Heart left ventricle (tissue), 16 donors: ENCODE data around the gene TEDC2. TPM values are rescaled to one million over a fixed set of nuclear protein-coding genes. Genes with fewer than 3 reads are reported as not detected.

Experiments used
- ATAC-seq, 4 donors: fragments of 200-7000 bp; cut with Tn5 transposase; one replicate each; pipeline ENCODE4 v1.9.1; 2020 to 2022; ENCODE audit warnings: moderate library complexity in 4 of 4, mild to moderate bottlenecking in 3 of 4, moderate number of reproducible peaks in 1 of 4
- DNase-seq, 5 donors: peaks; one replicate each; pipeline ENCODE4 v3.0.0-alpha.2; 2020
- H3K27ac ChIP-seq, 12 donors: fragments of 200-600 bp; sonication (generic) in 4 of 12; one replicate each; pipeline versions ENCODE4 v1.5.0 to v1.8.0; 2016 to 2022; ENCODE audit warnings: mild to moderate bottlenecking in 2 of 12
- H3K27me3 ChIP-seq, 9 donors: fragments of 200-600 bp; sonication (generic) in 2 of 9; one replicate each; pipeline versions ENCODE4 v1.5.1 to v1.8.0; 2016 to 2022; ENCODE audit warnings: mild to moderate bottlenecking in 3 of 9
- H3K36me3 ChIP-seq, 9 donors: fragments of 200-600 bp; sonication (generic) in 2 of 9; one replicate each; pipeline versions ENCODE4 v1.5.0 to v1.8.0; 2018 to 2022; ENCODE audit warnings: mild to moderate bottlenecking in 2 of 9
- H3K4me1 ChIP-seq, 12 donors: fragments of 200-600 bp; sonication (generic) in 4 of 12; one replicate each; pipeline versions ENCODE4 v1.5.0 to v1.8.0; 2016 to 2022; ENCODE audit warnings: mild to moderate bottlenecking in 3 of 12
- H3K4me3 ChIP-seq, 12 donors: fragments of 200-600 bp; sonication (generic) in 4 of 12; one replicate each; pipeline versions ENCODE4 v1.5.0 to v1.8.0; 2017 to 2022; ENCODE audit warnings: mild to moderate bottlenecking in 9 of 12, moderate library complexity in 4 of 12
- H3K9me3 ChIP-seq, 12 donors: fragments of 200-600 bp; sonication (generic) in 4 of 12; one replicate each; pipeline versions ENCODE4 v1.5.0 to v1.8.0; 2016 to 2022; ENCODE audit warnings: mild to moderate bottlenecking in 1 of 12
- POLR2A ChIP-seq, 2 donors: fragments of 450-650 bp; IDR thresholded peaks; one replicate each; pipeline ENCODE4 v1.6.1; 2017; ENCODE audit warnings: antibody characterized with exemption in 2 of 2, mild to moderate bottlenecking in 2 of 2, moderate library complexity in 2 of 2
- WGBS, 4 donors: extraction: QIAGEN DNeasy Blood & Tissue Kit in 2 of 4; methylation state at CpG; one replicate each; pipeline versions ENCODE4 v1.1.5 to v1.1.7; 2013 to 2018; 5-methylcytosine and 5-hydroxymethylcytosine counted together
- intact Hi-C, 10 donors: fragments of 100-400 bp; cut with DNase I; formaldehyde crosslinking; loops; one replicate each; pipeline versions ENCODE4 v1.11.1 to v1.14.2; 2022
- polyA plus RNA-seq, 2 donors: library from polyadenylated mRNA; stranded (reverse); fragments of 200-250 nt; gene quantifications; one replicate each; pipeline ENCODE4 v1.2.3, GENCODE V29; 2013
- total RNA-seq, 9 donors: library from RNA; depleted of rRNA in 2 of 9; stranded (reverse); fragments of >200 nt in 2 of 9; fragmentation: NEBNext Ultra II Directional in 3 of 9; extraction: Animal tissue kit (Norgen Biotek cat#: 25700) in 3 of 9; gene quantifications; one replicate each; pipeline versions ENCODE4 v1.1.0 to v1.2.4, GENCODE V29; 2016 to 2023
- TF ChIP-seq, protein P1 (sequence below), 12 donors: fragments of 200-600 bp; sonication (generic) in 4 of 12; IDR thresholded peaks; one replicate each; pipeline versions ENCODE4 v1.5.0 to v1.8.0; 2018 to 2022; ENCODE audit warnings: antibody characterized with exemption in 12 of 12, mild to moderate bottlenecking in 5 of 12
- donor health status: ischemic (EF 13 %, LVEDD 7.1; RV severe dilation, severe dysfunction).
- donor health status: healthy with polysubstance abuse.
- donor health status: DM: no; HTN: yes; CAD: no.
- donor health status: DM: no; HTN: no; CAD: no.
- donor health status: ischemic (EF 25% LVEDD 6.9; RV normal size, moderate dysfunction).
- donor health status: ischemic (EF 25% LVEDD 5.7; RV mildly dilated, moderate dysfunction).
- donor health status: healthy.
- donor health status: DM: yes; HTN: yes; CAD: no.
- donor health status: ischemic (EF 35%, LVEDD 5.7; RV mildly dilated, moderate dysfunction).
- donor health status: nonischemic (EF 11% LVEDD 7.7; RV severe dilation, severe dysfunction).
- donor health status: DM: yes; HTN: yes; CAD: no.
- donor health status: PGD.
- donor health status: ischemic (EF 29% LVEDD 5.4; RV normal size, mild dysfunction).
- donor health status: nonischemic (EF 23%, LVEDD 6.1; RV moderate dilation, normal function).

Gene TEDC2
- total and polyA plus RNA-seq, 11 donors = 0.46 to 4.9 (median 1.2) TPM; not detected in 1

DNA sequence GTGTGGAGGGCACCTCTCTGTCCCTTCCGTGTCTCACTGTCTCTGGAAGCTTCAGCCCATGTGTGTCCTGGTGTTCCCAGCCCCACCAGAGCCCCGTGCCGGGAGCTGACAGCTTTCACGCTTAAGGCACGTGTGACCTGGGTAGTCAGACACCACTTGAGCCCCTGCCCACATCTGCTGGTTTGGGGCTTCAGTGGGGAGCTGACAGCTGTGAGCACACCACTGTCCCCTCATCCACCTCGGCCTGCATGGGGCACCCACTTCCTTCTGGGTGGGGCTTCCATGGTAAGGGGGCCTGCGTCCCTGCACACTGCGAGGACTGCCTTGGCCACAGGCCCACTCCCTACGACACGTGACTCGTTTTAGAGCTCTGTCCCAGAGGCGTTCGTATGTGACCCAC, 2.6 kb upstream of the TEDC2 start:
- DNase-seq (no peak), ATAC-seq (no peak)
- intact Hi-C loops = no loop called here
- H3K36me3 ChIP-seq = peaks cover 0 to 30% (median 0%) of the 10 kb centered on the region in 9 donors
- no peaks in the 10 kb centered on the region for H3K9me3 ChIP-seq
- H3K27ac ChIP-seq = no peak overlapping the region
- H3K27me3 ChIP-seq = no peaks in the 10 kb centered on the region
- H3K4me3 ChIP-seq = no peak overlapping the region
- 58 to 71% (median 68%) methylated on average over 13 of the region's 13 CpGs for WGBS, 4 donors
- no peak for TF ChIP-seq POLR2A (IDR thresholded peaks at IDR 0.05)
- TF ChIP-seq, protein P1, sequence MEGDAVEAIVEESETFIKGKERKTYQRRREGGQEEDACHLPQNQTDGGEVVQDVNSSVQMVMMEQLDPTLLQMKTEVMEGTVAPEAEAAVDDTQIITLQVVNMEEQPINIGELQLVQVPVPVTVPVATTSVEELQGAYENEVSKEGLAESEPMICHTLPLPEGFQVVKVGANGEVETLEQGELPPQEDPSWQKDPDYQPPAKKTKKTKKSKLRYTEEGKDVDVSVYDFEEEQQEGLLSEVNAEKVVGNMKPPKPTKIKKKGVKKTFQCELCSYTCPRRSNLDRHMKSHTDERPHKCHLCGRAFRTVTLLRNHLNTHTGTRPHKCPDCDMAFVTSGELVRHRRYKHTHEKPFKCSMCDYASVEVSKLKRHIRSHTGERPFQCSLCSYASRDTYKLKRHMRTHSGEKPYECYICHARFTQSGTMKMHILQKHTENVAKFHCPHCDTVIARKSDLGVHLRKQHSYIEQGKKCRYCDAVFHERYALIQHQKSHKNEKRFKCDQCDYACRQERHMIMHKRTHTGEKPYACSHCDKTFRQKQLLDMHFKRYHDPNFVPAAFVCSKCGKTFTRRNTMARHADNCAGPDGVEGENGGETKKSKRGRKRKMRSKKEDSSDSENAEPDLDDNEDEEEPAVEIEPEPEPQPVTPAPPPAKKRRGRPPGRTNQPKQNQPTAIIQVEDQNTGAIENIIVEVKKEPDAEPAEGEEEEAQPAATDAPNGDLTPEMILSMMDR (IDR thresholded peaks at IDR 0.05) = no peak
- peaks cover 0 to 19% (median 10%) of the 10 kb centered on the region in 12 donors for H3K4me1 ChIP-seq

DNA sequence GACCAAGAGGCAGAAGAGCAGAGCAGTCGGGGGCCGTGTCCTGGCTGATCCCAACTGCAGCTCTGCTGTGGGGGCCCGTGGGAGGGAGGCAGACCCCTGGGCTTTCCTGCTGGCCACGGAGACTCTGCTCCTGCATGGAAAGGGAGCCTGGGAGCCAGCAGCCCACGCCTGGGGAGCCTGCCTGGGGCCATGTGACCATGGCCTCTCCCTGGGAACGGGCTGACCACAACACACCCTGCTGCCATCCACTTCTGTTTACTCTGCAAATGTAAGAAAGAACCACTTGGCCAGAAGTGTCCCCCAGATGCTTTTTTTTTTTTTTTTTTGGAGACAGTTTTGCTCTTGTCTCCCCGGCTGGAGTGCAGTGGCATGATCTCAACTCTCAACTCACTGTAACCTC, 2.0 kb upstream of the TEDC2 start:
- ATAC-seq (no peak), DNase-seq (no peak)
- H3K27ac ChIP-seq = no peak overlapping the region
- H3K4me3 ChIP-seq = no peak overlapping the region
- intact Hi-C loops = no loop called here
- whole genome bisulfite sequencing, 4 donors = 76 to 81% (median 80%) methylated on average over 7 of the region's 7 CpGs
- H3K27me3 ChIP-seq = no peaks in the 10 kb centered on the region
- H3K36me3 ChIP-seq = peaks cover 0 to 27% (median 0%) of the 10 kb centered on the region in 9 donors
- no peak for TF ChIP-seq POLR2A (IDR thresholded peaks at IDR 0.05)
- TF ChIP-seq, protein P1 (IDR thresholded peaks at IDR 0.05) = no peak
- peaks cover 0 to 19% (median 10%) of the 10 kb centered on the region in 12 donors for H3K4me1 ChIP-seq
- no peaks in the 10 kb centered on the region for H3K9me3 ChIP-seq

GRCh38 chr16:2458887-2459646, 842 bp upstream of the TEDC2 start:
- peak in 1 of 4 donors; percentile 15 for ATAC-seq

DNA sequence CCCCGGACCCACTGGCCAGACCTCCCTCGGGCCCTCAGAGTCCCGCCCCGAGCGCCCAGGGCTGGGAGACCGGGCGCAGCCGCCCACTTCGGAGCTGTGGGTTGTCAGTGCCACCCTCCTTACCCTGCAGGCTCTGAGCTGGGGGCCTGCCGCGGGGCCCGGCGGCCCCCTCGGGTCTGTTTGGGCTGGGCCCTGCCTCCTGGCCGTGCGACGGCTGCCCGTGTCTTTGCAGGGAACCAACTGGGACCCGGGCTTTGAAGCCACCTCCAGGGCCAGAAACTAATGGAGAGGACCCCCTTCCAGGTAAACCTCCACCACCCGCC, 443 bp downstream of the TEDC2 start:
- no peak for TF ChIP-seq POLR2A (IDR thresholded peaks at IDR 0.05)
- TF ChIP-seq, protein P1 (IDR thresholded peaks at IDR 0.05) = no peak
- no peak for DNase-seq
- Histone ChIP-seq H3K27ac (peak overlapping the region in 1 of 12 donors; percentile 67), H3K4me1 (peaks cover 0 to 19% (median 10%) of the 10 kb centered on the region in 12 donors), H3K9me3 (no peaks in the 10 kb centered on the region), H3K36me3 (peaks cover 0 to 11% (median 0%) of the 10 kb centered on the region in 9 donors), H3K27me3 (no peaks in the 10 kb centered on the region), H3K4me3 (peak overlapping the region; percentile 44 to 74 (median 60))
- no peak for ATAC-seq
- intact Hi-C loops = no loop called here
- 0 to 6% (median 3%) methylated on average over 5 to 20 of the region's 20 CpGs for WGBS, 4 donors

More at GRCh38 chr16:2458887-2459646, 842 bp upstream of the TEDC2 start:
- DNase-seq = no peak
- Histone ChIP-seq H3K27me3 (no peaks in the 10 kb centered on the region), H3K36me3 (peaks cover 0 to 16% (median 0%) of the 10 kb centered on the region in 9 donors), H3K27ac (peak overlapping the region in 8 of 12 donors; percentile 3 to 68 (median 55)), H3K4me3 (peak overlapping the region; percentile 44 to 74 (median 60)), H3K9me3 (no peaks in the 10 kb centered on the region), H3K4me1 (peaks cover 0 to 19% (median 10%) of the 10 kb centered on the region in 12 donors)
- WGBS, 4 donors = 27 to 31% (median 29%) methylated on average over 17 to 18 of the region's 18 CpGs
- TF ChIP-seq, protein P1 (IDR thresholded peaks at IDR 0.05) = no peak
- TF ChIP-seq POLR2A (IDR thresholded peaks at IDR 0.05) = no peak
- intact Hi-C loops = loop anchor here in 1 of 10 donors (1.0 kb wide), 1 partner anchor 17 kb away; no protein-coding TSS in a partner anchor
